HL-60 (cell line): ENCODE results near the gene EFCAB8.

ENCODE experiments used
- CTCF ChIP-seq: IDR thresholded peaks from one replicate; pipeline ENCODE4 v1.5.1; 2011; ENCODE audit warnings: low read length, control low read depth, inconsistent platforms; ENCODE audit not compliant: insufficient read depth
- GABPA ChIP-seq: IDR thresholded peaks from 2 replicates; pipeline ENCODE4 v1.6.1; 2012; ENCODE audit warnings: low read depth

- TF ChIP-seq CTCF (no peak), GABPA (no peak)
Observed at GRCh38 chr20:32830437-32830836, 28.3 kb upstream of the EFCAB8 start.
